Glomerular visceral epithelial cell (primary cell): ENCODE results near the gene MAN1C1.
"Not testable (repeated sequence)": the region's sequence is repeated elsewhere in the genome, so short reads cannot be mapped to it uniquely, and the experiment has no call there.

Experiments used
- DNase-seq: peaks from one replicate; pipeline ENCODE4 v3.0.0-alpha.2; 2016; ENCODE audit errors: extremely low spot score

MAN1C1 gene

GRCh38 chr1:25634896-25635295 lies 18.3 kb downstream of the MAN1C1 start:
- DNase-seq, result no peak

GRCh38 chr1:25636141-25636540 lies 19.6 kb downstream of the MAN1C1 start:
- not testable (repeated sequence) for DNase-seq

- no peak for DNase-seq
These were observed 24.2 kb downstream of the MAN1C1 start for GRCh38 chr1:25640646-25641328.

GRCh38 chr1:25641329-25641725 lies 24.7 kb downstream of the MAN1C1 start:
- no peak for DNase-seq

- DNase-seq, result no peak
These were observed 25.5 kb downstream of the MAN1C1 start for GRCh38 chr1:25641931-25642573.

GRCh38 chr1:25642574-25643108 lies 26.1 kb downstream of the MAN1C1 start:
- no peak for DNase-seq

GRCh38 chr1:25643929-25644328 lies 27.3 kb downstream of the MAN1C1 start:
- DNase-seq, result no peak

- DNase-seq, result no peak
These were observed 28.4 kb downstream of the MAN1C1 start for GRCh38 chr1:25644962-25645361.

GRCh38 chr1:25645637-25646400 lies 29.2 kb downstream of the MAN1C1 start:
- DNase-seq, result no peak

GRCh38 chr1:25647106-25647505 lies 30.5 kb downstream of the MAN1C1 start:
- no peak for DNase-seq

GRCh38 chr1:25647863-25648262 lies 31.3 kb downstream of the MAN1C1 start:
- no peak for DNase-seq

GRCh38 chr1:25648681-25649440 lies 32.3 kb downstream of the MAN1C1 start:
- no peak for DNase-seq

- DNase-seq, result no peak
These were observed 33.1 kb downstream of the MAN1C1 start for GRCh38 chr1:25649505-25650288.

GRCh38 chr1:25650289-25650576 lies 33.6 kb downstream of the MAN1C1 start:
- no peak for DNase-seq

GRCh38 chr1:25651036-25651640 lies 34.5 kb downstream of the MAN1C1 start:
- DNase-seq, result no peak

- no peak for DNase-seq
These were observed 35.5 kb downstream of the MAN1C1 start for GRCh38 chr1:25651824-25652741.

GRCh38 chr1:25653558-25653957 lies 37.0 kb downstream of the MAN1C1 start:
- no peak for DNase-seq

GRCh38 chr1:25654109-25654660 lies 37.6 kb downstream of the MAN1C1 start:
- no peak for DNase-seq

GRCh38 chr1:25657121-25657882 lies 40.7 kb downstream of the MAN1C1 start:
- no peak for DNase-seq
